Superior temporal gyrus (tissue), 1 donor: ENCODE data around the gene SPAG6.

Experiments used
- DNase-seq: peaks from one replicate; pipeline ENCODE4 v3.0.0-alpha.2; 2016; ENCODE audit errors: extremely low spot score

Gene SPAG6

DNA sequence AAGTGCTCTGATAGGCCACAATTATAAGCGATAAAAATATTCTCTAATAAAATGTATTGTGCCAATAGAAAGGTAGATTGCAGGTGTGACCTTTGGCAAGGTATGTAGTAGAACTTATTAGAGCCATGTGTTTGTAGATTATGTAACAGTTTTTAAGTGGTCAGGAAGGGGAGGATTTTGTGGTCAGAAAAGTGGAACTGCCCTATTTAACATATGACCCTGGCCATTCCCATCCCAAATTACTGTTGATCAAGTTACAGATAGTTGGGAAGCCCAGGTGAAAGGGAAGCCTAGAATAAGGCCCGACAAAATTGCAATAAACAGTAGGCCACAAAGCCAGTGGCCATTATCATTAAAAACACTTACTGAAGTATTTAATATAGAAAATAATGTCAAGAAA, 89.2 kb downstream of the SPAG6 start:
- DNase-seq: no peak

DNA sequence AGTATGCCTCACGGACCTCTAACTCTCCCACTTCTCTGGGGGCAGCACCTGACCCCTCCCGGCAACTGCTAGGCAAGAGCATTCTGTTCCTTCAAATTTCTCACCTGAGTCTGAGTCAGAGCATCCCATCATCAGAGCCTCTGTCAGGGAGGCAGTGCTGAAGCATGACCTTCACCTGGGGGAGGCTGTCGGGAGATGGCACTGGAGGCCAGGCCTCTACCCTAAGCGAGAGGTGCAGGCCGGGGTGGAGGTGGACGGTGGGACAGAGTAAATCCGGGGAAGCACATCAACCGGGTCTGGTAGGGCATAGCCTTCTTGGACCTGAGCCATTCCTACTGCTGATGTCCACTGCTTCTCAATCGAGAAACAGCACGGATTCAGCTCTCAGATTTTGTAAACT, 90.4 kb downstream of the SPAG6 start:
- DNase-seq: no peak

DNA sequence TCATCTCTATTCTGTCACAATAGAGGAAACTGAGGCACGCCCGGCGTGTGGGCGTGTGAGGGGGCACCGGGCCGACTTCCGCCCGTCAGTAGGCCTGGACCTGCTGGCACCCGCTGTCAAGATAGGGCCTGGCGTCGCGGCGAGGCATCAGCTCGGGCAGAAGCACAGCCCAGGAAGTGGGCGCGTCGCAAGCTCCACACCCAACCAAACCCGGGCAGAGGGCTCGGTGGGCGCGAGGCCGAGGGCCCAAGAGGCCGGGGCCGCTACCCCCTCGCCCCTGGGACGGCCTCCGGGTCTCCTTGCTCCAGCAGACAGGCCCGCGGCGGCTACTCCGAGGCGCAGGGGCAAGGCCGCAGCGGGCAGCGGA, 91.2 kb downstream of the SPAG6 start:
- no peak for DNase-seq

DNA sequence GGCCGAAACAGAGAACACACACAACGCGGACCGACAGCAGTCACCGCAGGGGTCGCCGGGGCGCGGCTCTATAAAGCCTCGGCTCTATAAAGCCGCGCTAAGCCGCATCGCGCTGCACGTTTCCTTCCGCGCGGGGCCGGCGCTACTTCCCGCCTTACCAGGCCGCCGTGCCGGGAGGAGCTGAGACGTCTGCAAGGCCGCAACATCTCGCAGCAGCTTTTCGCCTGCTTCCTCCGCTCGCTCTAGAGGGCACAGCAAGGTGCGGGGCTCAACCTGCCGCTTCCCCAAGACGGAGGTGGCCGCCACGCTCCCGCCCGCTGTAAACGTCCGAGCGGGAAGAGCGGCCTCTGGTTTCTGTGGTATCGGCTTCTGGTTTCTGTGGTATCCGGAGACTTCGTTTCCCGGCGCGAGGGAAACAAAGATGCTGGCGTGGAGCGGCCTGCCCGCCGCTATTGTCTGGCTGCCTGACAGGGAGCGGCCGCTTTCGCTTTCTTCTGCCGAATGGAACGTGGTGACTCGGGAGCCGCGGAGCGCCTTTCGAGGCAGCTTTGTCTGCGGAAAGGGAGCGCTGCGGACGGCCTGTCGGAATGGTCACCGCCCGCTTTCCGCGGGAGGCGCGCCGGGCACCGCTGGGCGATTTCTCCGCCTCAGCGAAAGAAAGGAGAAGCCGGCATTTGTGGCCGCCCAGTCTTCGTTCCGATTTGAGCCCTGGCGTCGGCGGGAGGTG, 91.8 kb downstream of the SPAG6 start:
- peak; percentile 88 for DNase-seq

DNA sequence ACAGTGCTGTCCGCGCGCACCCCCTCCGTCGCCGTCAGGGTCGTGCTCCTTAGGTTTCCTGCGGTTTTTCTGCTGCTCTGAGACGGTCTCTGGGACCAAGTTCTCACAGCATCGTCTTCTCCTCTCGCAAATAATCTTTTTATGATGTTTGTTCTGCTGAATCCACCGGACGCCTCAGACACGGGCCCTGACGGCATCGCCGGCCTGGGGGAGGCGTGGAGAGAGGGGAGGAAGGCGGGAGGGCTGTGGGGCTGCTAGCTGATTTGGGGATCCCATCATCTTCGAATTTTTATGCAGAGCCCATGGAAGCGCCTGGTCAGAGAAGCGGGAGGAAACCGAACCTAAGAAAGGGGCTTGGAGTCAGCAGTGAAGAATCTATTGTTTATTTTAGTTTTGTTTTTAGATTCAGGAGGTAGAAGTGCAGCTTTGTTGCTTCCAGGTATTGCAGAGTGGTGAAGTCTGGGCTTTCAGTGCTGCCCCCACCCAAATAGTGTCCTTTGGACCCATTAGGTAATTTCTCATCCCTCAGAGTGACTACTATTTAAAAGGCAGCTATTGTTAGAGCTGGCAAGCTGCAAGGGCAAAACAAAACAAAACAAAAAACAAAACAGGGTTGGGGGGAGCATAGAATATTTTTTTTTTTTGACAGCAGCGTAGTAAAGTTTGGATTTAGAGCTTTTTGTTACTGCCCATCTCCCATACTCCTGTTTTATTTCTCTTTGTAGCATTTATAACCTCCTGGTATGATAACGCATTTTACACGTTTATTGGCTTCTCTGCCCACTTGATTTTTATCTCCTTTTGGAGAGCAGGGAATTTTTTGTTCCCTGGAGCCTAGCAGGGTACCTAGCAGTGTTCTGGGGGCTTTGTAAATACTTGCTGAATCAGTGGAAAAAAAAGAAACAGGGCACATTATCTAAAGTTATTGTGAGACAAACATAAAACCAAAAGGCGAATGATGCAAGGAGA, 92.6 kb downstream of the SPAG6 start:
- DNase-seq: peak; percentile 56

DNA sequence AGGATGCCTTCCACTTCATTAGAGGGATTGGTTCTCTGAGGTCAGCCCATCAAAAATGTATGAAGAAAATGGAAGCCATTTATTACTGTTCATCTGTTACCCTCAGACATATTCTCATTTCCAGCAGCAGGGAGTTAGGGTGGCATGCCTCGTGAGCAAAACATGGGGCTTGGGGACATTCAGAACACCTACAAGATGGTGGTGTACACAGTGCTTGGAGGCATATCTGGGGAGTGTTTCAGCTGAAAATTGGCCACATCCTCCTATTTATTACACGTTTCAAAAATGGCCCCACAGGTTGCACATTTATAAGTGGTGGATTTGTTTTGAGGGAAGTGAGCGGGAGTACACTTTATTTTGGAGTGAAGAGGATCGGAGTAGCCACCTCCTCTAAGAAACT, 93.4 kb downstream of the SPAG6 start:
- no peak for DNase-seq

DNA sequence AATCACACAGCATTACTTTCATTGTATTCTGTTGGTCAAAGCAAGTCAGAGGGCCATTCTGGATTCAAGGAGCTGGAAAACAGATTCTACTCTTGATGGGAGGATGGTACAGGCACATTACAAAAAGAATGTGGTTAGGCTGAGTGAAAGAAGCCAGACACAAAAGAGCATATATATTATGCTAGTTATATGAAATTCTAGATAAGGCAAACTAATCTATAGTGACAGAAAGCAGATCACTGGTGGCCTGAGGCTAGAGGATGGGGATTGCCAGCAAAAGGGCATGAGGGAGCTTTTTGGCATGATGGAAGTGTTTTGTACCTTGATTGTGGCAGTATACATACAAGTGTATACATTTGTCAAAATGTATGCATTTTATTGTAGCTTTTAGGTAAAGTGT, 96.8 kb downstream of the SPAG6 start:
- no peak for DNase-seq

DNA sequence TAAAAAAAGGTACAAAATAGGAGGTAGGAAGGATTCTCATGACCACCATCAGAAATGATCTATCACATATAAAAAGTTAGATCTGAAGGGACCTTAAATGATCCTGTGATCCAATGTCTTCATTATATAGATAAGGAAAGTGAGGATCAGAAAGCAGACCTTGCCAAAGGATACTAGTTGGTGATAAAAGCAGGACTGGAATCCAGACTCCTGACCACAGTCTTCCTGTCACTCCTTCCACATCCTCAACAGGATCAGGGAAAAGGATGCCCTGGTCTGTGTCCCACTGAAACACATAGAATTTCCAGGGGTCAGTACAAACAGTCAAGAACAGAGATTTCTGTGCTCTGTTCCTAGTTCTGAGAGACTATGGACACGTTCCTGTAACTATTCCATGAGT, 97.2 kb downstream of the SPAG6 start:
- no peak for DNase-seq

DNA sequence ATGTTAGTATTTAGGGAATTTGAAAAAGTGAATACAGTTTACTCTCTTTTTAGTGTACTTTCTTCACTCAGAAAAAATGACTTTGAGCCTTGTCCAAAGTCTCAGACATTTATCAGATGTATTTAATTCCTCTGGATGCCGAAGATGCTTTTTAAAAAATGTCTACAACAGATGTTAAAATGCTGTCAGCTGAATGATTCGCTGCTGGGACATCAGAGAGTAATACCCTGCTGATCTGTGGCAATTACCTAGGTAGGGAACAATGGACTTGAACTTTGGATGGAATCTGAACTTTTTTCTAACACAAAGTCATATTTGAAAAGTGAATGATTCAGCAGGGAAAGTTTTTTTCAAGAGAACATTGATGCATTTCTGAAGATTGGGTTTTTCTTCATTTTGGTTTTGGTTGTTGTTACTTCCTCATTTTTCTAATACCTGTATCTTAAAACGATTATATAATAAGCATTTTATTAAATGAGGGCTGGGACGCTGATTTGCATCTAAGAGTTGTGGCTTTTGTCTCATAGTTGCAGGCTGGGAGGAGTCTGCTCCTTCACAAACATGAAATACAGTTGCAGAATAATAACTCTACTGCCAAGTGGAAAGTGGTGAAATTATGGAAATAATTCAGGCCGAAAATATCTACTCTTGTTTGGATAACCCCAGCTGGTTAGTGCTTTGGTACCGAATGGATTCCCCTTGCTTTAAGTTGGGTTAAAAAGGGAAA, 98.0 kb downstream of the SPAG6 start:
- DNase-seq: no peak

DNA sequence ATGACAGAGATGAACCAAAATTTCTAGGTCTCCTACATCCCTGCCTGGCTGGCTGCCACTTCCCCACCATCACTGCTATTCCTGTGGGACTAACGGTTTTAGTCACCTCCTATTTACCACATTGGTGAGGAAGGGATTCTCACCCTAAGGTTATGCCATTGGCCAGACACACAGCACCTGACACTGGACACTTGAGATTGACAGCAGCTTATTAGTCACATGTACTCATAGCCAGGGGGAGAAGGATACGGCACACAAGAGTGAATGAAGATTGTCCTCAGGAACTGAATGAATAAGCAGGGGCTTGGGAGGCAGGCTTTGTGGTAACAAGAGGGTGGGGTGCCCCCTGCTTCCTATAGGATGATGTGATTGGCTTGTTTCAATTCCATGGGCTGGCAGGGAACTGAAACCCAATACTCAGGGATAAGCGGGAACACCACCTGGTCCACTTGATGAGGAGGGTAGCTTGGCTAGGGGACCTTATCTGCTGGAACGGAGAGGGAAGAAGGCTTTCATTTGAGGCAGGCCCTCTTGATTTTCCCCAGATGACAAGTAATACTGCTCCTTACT, 99.0 kb downstream of the SPAG6 start:
- DNase-seq: no peak

DNA sequence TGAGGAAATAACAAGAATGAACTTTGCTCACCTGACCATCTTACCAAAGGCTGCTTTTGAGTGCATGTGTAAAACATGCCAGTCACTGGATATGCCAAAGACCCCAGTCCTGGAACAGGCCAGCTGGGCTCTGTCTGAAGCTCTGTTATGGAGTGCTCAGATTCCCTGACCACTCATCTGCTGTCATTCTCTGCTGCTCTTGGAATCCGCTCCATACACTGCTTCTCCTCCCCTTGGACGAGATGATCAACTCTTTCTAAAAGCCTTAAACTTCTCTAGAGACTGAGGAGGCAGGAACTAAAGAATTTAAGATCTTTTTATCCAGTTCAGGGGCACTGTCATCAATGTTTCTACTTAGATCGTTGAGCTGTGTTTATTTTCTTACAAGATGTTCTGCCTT, 100.2 kb downstream of the SPAG6 start:
- DNase-seq: no peak

DNA sequence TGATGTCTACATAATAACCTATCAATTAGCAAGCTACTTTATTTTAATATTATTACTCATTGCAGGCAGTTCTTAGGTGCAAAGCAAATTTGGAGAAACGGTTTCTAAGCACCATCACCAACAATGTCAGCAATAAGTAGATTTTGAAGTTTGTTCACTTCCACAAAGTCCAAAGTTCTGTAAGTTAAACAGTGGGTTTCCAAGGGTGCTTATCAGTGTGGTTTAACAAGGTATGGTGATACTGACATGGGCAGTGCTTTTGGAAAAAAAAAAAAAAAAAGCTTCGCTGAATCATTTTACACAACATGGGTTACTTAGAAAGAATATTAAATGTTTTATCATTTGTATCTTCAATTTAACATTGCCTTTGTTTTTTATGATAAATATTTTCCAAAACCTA, 101.8 kb downstream of the SPAG6 start:
- no peak for DNase-seq

DNA sequence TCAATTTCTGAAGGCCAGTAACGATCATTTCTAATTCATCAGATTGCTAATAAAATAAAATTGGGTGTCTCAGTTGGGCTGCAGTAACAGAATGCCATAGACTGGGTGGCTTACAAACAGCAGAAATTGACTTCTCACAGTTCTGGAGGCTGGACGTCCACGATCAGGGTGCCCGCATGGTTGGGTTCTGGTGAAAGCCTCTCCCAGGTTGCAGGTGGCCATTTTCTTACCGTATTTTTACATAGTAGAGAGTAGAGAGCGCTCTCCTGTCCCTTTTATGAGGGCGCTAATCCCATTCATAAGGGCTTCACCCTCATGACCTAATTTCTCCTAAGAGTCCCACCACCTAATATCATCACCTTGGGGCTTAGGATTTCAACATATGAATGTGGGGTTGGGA, 106.0 kb downstream of the SPAG6 start:
- DNase-seq: no peak

DNA sequence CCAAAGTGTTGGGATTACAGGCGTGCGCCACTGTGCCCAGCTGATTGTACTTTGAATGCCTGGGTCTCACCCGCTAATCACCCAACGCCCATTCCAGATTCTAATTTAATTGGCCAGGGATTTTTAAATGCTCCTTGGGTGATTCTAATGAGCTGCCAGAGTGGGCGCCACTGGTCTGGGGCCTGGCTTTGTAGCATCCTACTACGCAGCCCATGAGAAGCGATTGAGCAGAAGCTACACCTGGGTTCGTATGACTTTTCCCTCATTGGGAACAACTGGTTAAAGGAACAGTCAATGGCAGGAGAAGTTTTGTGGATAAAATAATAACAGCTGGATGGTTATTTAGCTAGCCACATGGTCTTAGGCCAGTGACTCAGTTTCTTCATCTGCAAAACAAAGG, 108.0 kb downstream of the SPAG6 start:
- DNase-seq: no peak

DNA sequence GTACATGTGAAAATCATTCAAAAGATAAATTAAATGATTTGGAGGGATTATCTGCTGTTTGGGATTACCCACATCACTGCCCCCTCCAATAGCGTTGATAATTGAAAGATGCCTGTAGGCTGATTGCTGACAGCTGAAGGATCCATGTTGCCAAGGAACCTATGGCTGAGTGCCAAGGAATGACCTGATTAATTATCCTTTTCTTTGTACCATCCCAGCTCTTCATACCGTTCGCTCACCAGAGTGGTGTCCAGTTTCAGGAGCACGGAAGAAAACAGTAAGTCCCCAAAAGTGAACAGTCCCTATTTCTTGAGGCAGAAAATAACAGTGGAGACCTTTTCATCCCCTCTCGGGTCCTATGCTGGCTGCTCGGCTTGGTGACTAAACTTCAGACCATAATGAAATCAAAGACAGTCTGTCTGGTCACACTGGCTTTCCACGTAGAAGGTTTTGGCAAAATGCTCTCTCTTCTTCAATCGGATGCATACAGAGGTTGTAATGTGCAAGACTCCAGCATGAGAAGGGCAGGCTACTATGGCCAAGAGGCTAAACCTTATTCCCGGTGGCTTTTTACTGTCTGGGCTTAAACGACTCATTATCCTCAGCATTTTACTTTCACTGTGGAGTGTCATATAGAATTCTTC, 108.8 kb downstream of the SPAG6 start:
- peak; percentile 13 for DNase-seq

DNA sequence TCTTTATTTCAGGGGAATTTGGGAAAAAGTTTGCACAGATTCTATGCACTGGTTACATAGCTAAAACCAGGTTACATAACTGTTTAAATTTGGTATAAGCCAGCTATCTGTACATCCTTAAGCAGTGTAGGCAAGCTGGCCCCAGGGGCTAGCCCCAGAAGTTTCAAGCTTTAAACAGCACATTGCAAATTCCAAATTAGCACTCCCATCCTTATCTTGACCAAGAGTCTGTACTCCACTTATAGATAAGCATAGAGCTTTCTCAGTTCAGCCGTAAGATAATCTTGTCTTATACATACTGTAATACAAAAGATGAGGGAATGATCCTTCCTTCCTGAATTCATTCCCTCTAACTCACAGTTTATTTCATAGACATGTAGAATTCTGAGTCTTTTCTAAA, 109.3 kb downstream of the SPAG6 start:
- no peak for DNase-seq

DNA sequence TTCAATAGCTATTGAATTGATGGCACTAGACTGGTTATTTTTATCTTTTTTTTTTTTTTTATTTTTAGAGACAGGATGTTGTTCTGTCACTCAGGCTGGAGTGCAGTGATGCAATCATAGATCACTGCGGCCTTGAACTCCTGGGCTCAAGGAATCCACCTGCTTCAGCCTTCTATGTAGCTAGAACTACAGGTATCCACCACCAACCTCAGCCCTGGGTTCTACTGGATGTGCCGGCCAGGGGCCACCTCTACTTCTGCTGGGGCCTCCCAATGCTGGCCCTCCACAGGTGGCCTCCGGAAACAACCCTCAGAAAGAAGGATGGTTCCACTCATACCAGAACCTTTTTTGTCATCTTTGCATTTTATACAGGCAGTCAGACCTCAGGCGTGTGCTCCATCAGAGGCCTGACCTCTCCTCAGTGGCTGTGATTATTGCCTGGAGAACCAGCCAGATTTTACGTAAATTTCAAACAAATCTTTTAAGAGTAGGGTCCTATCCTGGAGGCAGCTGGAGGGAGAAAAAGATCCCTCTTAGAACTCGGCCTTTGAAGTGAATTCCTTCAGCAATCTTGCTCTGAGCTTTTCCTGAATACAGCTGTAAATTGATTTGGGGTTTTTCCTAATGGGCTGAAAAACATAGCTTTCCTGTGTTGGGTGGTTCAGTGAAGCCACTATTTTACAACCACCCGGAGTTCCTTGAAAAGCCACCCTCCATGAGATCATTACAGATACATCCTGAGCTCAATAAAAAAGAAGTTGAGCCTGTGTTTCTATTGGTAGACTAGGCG, 110.0 kb downstream of the SPAG6 start:
- DNase-seq: no peak

DNA sequence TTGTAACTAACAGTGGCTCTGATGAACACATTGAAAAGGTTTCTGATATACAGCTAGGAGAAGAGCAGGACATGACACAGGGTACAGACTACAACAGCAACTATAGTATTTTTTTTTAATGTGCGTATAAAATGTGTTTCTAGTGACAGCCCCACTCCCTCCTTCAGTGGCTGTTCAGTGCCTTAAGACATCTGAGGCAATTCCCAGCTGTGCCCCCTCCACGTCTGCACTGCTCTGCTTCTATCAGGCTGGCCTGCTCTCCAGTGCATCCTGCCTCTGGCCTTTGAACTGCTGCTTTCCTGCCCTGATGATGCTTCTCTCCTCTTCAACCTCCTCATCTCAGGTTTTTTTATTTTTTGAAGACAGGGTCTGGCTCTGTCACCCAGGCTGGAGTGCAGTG, 111.2 kb downstream of the SPAG6 start:
- DNase-seq: no peak

DNA sequence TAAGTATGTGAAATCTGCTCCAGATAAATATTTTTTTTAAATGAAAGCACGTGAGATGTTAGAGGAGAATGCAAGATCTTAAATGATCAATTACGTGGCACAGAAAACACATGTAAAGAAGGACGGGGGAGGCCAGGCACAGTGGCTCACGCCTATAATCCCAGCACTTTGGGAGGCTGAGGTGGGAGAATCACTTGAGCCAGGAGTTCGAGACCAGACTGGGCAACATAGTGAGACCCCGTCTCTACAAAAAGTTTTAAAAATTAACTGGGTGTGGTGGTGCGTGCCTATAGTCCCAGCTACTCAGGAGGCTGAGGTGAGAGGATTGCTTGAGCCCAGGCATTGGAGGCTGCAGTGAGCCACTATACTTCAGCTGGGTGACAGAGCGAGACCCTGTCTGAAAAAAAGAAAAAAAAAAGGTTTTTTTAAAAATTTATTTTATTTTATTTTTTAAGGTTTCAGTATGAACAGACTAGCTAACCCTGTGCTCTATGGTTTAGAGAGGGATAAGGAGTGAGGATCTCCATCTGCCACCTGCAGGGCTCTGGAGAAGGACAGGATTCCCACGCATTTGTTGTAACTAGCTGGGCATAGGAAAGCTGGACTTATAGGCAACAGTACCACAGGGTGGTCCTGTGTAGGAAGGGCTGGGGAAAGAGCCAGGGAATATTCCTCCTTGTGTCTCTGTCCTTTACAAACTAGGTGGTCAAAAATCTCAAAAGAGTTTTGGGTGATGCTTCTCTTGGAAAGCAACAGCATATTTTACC, 113.2 kb downstream of the SPAG6 start:
- DNase-seq: no peak

DNA sequence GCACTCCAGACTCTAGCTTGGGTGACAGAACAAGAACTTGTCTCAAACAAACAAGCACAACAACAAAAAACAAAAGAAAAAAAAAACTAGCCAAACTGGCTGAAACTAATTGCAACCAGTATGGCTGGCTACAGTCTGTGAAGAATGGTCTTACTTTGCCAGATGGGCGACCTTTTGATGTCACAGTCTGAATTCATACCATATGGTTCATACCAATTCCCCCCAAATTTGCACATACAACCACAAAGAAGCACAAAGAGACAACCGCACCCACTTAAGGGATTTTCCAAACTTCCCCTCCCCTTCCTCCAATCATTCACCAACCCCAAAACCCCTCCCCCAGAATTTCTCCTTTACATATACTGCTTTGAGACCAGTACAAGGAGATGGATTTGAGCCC, 114.2 kb downstream of the SPAG6 start:
- DNase-seq: no peak
